GM21526 (cell line): ENCODE measurements around the gene UBXN11.

Source experiments
- ATAC-seq: cut with Tn5 transposase; IDR thresholded peaks from one replicate; pipeline ENCODE4 v1.9.1; 2021; ENCODE audit warnings: moderate library complexity; ENCODE audit not compliant: unreplicated experiment, low FRiP score

Gene UBXN11

GRCh38 chr1:26288311-26288941 lies 18.0 kb downstream of the UBXN11 start:
- ATAC-seq, result no peak

GRCh38 chr1:26287811-26288210 lies 18.6 kb downstream of the UBXN11 start:
- ATAC-seq, result no peak

- no peak for ATAC-seq
Measured at GRCh38 chr1:26287033-26287711, 19.3 kb downstream of the UBXN11 start.

- no peak for ATAC-seq
Measured at GRCh38 chr1:26286064-26286416, 20.4 kb downstream of the UBXN11 start.

- no peak for ATAC-seq
Measured at GRCh38 chr1:26285366-26286063, 20.9 kb downstream of the UBXN11 start.

- ATAC-seq, result no peak
Measured at GRCh38 chr1:26284597-26285347, 21.7 kb downstream of the UBXN11 start.

- ATAC-seq, result no peak
Measured at GRCh38 chr1:26283871-26284596, 22.4 kb downstream of the UBXN11 start.

GRCh38 chr1:26283279-26283853 lies 23.1 kb downstream of the UBXN11 start:
- ATAC-seq, result no peak

- ATAC-seq, result no peak
Measured at GRCh38 chr1:26282401-26282918, 24.0 kb downstream of the UBXN11 start.

GRCh38 chr1:26281971-26282370 lies 24.5 kb downstream of the UBXN11 start:
- no peak for ATAC-seq

- ATAC-seq, result no peak
Measured at GRCh38 chr1:26281091-26281958, 25.1 kb downstream of the UBXN11 start.

- ATAC-seq, result no peak
Measured at GRCh38 chr1:26280333-26281042, 25.9 kb downstream of the UBXN11 start.

- ATAC-seq, result peak; percentile 60
Measured at GRCh38 chr1:26279456-26280332, 26.7 kb downstream of the UBXN11 start, which contains the start of gene SH3BGRL3. Gene SH3BGRL3, plus strand, starts transcription at chr1:26280086. Its CDS starts 70 bp downstream, at chr1:26280156.

- no peak for ATAC-seq
Measured at GRCh38 chr1:26278724-26279455, 27.5 kb downstream of the UBXN11 start.

GRCh38 chr1:26278303-26278702 lies 28.1 kb downstream of the UBXN11 start:
- ATAC-seq, result no peak

- ATAC-seq, result no peak
Measured at GRCh38 chr1:26277719-26278118, 28.7 kb downstream of the UBXN11 start.

GRCh38 chr1:26277261-26277661 lies 29.2 kb downstream of the UBXN11 start:
- ATAC-seq, result no peak
